Measurements from ENCODE around the gene ESPN.
A peak's percentile ranks its signal among the peaks of the same experiment; 100 is the strongest.
"Not testable (repeated sequence)": the region's sequence is repeated elsewhere in the genome, so short reads cannot be mapped to it uniquely, and the experiment has no call there.

Gene ESPN

DNA sequence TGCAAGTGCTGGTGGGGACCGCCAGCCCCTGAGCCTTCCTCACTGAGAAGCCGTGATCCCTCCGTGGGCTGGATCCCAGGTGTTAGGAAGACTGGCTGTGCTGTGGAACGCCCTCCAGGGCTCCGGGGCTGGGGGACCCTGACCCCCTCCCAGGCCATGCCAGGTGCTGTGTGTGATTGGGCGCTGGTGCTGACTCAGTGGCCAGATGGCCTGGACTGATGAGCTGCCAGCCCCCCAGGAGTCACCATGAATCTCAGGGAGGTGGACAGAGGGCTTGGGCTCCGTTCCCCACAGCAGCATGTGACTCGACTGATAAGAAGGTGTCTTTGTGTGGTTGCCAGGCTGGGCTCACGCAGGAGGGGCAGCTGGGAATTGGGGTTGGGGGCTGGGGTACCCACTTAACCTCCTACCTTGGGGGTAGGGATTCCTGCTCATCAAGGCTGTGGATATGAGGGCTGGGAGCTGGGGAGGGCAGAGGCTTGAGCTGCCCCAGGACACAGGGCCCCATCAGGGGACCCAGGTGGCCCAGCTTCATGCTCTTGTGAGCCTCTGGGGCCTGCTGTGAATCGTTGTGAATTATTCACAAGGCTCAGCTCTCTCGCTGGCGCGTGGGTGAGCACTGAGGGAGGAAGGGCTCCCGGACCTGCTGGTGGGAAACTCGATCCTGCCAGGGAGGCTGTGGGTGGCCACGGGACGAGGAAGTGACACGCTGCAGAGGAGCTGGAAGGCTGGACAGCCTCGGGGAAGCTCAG, 5.3 kb downstream of the ESPN start:
- not testable (repeated sequence) for DNase-seq

- not testable (repeated sequence) for DNase-seq
Observed at GRCh38 chr1:6431645-6432579, 7.3 kb downstream of the ESPN start.

- DNase-seq = no peak
Observed at GRCh38 chr1:6434186-6434585, 9.6 kb downstream of the ESPN start.

DNA sequence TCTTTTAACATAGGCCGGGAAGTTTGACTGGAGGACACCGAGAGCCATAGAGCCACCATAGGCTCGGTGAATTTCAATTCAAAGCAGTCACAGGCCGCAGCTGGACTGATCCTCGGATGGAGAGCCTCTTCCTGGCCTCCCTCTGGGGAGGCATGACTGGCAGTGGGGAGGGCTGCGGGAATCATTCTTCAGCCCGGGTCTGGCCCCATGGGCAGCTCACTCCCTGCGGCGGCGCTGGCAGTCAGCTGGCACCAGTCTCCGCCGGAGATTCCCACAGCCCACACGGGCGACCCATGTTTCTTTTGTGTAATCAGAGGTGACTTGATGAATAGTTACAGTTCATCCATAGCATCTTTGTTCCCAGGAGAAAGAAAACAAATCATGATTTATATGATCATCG, 10.6 kb downstream of the ESPN start:
- DNase-seq = no peak

- DNase-seq = no peak
Observed at GRCh38 chr1:6435547-6435946, 11.0 kb downstream of the ESPN start.

DNA sequence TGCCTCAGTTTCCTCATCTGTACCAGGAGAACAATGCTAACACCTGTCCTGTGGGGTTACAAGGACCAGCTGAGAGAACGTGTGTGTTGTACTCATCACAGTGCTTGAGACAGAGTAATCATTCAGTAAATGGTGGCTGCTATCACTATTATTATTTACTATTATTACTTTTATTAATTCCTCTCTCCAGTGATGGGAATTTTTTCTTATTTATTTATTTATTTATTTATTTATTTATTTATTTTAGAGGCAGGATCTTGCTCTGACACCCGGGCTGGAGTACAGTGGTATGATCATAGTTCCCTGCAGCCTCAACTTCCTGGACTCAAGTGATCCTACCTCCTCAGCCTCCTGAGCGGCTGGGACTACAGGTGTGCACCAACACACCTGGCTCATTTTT, 11.7 kb downstream of the ESPN start:
- not testable (repeated sequence) for DNase-seq

DNA sequence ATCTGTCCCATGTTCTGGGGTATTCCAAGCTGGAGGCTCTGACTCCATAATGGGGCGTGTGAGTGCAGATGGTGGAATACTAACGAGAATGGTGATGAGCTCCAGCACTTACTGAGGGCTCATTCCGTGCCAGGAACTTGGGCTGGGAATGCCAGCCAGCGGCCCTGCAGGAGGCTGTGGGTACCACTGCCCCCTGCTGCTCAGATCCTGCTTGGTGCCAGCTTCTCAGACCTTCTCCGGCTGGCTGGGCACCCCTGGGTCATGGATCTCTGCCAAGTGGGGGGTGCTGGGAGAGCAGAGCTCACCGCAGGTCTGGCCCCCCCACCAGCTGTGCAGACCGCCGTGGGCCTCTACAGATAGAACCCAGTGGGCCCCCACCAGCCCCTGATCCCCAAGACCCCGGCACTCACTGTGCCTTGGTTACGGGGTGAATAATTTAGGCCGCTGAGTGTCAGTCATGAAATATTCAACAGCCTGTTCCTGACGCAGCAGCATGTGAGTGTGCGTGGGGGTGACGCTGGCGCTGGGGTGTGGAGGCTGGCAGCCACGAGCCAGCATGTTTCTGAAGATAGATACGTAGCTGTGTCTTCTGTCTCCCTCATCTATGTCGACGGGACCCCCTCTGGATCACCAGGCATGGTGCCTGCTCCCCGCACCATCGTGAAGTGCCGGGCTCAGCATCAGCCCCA, 12.6 kb downstream of the ESPN start:
- not testable (repeated sequence) for DNase-seq

DNA sequence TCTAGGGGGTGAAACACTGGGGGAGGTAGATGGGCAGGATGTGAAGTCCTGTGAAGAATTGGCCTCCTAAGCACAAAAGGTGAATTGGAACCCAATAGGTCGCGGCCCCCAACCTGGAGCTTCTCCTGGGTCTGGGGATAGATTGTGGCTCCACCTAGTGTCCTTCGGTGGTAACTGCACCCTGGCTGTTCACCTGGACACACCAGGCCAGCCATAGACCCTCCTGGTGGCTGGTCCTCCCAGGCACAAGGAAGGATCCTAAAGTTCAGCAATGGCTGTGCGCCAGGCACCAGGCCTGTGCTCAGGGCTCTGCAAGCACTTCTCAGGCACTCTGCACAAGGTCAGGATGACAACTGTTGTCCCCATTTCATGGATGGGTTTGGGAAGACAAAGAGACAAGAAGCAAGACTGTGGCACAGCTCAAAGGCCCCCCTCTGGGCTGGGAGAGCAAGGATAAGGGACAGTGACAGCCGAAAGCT, 13.5 kb downstream of the ESPN start:
- peak; percentile 67 for DNase-seq

DNA sequence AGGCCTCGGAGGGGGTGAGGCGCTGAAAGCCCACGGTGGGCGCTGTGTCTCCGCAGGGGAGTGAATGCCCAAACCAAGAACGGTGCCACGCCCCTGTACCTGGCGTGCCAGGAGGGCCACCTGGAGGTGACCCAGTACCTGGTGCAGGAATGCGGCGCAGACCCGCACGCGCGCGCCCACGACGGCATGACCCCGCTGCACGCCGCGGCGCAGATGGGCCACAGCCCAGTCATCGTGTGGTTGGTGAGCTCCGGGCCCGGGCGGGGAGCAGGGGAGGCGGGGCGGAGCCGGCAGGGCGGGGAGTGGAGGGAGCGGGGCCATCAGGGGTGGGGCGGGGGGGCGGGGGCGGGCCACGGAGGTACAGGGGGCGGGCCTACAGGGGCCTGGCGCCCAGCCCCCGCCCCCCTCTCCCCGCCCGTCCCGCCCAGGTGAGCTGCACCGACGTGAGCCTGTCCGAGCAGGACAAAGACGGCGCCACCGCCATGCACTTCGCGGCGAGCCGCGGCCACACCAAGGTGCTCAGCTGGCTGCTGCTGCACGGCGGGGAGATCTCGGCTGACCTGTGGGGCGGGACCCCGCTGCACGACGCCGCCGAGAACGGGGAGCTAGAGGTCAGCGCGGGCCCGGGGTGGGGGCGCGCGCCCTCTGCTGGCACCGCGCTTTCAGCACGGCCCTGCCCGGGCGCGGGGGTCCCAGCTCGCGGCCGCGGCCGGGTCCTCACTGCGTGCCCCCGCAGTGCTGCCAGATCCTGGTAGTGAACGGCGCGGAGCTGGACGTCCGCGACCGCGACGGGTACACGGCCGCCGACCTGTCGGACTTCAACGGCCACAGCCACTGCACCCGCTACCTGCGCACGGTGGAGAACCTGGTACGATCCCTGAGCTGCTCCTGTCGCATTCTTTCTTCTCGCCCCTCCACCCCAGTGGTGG, 15.9 kb downstream of the ESPN start:
- no peak for DNase-seq

DNA sequence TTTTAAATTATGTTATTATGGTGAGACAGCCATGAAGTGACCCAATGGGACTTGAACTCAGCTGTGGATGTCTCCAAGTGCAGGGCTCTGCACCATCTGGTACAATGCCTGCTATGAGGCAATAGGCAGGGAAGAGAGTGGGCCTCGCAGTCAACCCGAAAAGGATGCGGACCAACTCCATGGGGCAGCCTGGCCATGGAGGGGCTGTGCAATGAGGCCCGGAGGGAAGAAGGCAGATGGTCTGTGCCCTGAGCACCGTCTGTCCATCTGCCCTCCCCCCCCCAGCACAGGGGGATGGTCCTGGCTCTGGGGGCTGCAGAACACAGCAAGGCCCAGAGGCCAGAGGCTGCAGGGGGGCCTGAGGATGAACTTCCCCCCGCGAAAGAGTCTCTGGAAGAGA, 17.0 kb downstream of the ESPN start:
- DNase-seq = no peak

DNA sequence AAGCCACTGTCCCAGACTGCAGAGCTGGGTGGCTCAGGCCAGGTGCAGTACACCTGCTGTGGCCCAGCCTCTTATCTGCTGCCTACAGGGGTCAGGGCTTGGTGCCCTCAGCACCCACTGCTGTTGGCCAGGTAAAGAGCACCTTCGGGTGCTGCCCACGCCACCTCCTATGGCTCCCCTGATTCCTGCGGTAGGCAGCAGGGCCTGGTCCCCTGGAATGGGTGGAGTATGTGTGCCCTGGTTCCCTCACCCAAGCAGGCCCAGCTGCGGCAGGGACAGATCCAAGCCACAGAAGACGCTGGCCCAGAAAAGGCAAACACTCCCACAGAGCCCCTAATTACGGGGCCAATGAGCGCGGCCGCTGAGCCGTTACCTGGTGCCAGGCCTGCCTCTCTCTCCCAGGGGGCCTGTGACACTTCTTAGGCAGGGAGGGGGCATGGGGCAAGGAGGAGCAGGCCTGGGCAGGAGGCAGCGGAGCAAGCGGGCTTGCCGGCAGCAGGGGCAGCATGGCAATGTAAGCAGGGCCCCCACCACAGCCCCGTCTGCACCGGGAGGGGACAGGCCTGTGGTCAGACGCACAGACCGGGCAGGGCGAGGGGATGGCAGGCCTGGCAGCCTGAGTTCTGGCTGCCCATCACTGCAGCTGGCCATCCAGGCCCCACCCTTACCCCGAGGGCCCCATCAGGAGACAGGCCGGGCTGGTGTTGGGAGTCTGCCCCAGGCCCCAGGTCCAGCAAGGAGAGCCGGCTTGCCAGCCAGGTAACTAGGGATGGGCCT, 19.0 kb downstream of the ESPN start:
- no peak for DNase-seq

DNA sequence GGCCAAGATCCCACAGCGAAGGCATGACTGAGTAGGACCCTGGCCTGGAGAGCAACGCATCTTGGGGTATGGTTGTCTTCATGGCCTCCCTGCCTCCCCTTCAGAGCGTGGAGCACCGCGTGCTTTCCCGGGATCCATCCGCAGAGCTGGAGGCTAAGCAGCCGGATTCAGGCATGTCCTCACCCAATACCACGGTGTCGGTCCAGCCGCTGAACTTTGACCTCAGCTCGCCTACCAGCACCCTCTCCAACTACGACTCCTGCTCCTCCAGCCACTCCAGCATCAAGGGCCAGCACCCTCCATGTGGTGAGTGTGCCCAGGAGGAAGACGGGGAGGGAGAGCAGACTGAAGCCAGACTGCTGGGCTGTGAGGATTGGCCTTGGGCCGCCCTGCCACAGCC, 19.8 kb downstream of the ESPN start:
- DNase-seq = no peak

DNA sequence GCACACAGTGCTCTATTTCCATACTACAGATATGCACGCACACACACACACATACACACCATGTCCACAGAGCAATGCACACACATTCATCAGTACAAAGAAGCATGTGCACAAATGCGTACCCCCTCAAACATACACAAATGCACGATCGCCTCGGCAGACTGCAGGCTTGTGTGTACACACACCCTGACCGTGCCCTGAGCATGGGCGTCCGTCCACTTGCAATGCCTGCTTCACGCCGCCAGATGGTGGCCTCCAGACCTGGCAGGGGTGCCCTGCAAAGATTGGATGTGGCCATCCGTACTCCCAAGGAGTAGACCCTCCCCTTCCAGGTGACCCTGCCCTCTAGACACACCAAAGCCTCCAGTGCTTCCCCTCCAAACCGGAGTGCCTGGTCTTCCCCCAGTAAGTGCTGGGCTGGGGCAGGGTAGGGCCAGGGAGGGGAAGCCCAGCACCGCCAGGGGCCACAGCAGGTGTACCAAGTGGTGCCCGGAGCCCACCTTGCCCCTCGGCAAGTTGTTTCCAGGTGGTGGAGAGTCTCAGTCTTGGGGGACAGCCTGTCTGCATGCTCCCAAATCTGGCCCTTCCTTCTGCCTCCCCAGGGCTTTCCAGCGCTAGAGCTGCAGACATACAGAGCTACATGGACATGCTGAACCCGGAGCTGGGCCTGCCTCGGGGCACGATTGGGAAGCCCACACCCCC, 20.6 kb downstream of the ESPN start:
- DNase-seq = no peak

DNA sequence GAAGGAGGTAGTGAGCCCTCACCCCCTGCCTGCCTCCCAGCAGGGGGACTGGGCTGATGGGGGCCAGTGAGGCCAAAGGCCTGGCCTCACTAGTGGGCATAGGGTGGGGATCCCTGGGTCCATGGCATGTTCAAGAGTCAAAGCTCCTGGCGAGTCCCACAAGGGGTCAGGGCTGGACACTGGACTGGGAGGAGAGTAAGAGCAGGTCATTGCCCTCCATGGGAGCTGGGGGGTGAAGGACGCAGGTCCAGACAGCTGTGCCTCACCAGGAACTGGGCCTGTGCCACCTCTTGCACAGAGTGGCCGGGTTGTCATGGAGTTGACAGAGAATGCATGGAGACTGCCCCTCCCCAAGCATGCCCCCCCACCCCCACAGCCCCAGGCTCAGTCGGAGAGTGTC, 21.4 kb downstream of the ESPN start:
- DNase-seq = not testable (repeated sequence)

DNA sequence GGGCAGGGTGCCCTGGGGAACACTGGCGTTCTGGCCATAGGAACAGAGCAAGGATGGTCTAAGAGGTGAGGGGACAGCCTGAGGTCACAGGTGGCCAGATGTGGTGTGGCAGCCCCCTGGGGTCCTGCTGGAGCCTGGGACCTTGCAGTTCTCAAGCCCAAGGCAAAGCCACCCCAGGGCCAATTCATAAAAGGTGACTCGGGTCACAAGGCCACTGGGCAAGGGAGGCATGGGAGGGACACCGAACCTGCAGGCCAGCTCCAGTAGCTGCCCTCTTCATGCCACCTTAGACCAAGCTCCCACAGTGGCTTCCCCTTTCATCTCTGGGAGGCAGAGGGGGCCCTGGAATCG, 22.1 kb downstream of the ESPN start:
- no peak for DNase-seq

DNA sequence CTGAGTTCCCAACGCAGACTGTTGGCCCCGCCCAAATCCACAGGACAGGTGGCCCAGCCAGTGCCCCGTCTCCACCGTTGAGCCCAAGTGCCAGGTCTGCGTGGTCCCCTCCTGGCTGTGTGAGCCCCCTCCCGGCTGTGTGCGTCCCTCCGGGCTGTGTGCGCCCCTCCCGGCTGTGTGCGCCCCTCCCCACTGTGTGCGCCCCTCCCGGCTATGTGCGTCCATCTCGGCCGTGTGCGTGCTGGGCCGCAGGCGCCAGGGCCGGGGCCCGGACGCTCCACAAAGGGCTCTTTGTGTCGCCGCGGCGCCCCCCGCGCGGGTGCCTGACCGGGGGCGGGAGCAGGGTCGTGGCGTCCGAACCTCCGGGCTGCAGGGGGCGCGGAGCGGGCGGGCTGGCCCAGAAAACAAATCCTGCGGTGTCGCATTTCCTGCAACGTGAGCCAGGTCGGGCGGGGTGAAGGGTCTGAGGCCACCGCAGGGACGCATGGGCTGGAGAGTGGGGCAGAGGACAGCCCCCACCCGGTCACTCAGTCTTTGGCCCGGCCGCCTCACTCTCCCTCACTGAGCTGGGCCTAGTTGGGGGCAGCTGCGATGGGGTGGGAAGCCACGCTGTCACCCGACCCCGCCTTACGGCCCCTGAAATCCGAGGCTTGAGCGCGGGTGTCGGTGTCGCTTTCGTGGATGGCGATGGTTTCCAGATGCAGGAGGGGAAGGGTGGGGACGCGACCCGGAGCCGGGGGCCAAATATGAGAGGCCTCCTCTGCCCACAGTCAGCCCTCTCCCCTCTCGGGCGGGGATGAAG, 22.6 kb downstream of the ESPN start:
- DNase-seq = no peak

- DNase-seq = no peak
Observed at GRCh38 chr1:6447818-6448748, 23.5 kb downstream of the ESPN start.

- DNase-seq = peak; percentile 51
Observed at GRCh38 chr1:6448749-6449631, 24.4 kb downstream of the ESPN start.
